Skeletal muscle tissue (tissue), 4 donors: ENCODE measurements around the gene APBB1. TPM values are rescaled to one million over a fixed set of nuclear protein-coding genes. Genes with fewer than 3 reads are reported as not detected.
A peak's percentile ranks its signal among the peaks of the same experiment; 100 is the strongest.

Experiments
- H3K27ac ChIP-seq: one replicate; pipeline ENCODE4 v1.7.0; 2013; ENCODE audit warnings: mild to moderate bottlenecking, low read depth, low read length, inconsistent platforms
- H3K27me3 ChIP-seq, 3 donors: one replicate each; pipeline ENCODE4 v1.7.0; 2013; ENCODE audit warnings: low read length in 3 of 3; ENCODE audit not compliant: control insufficient read depth in 3 of 3, insufficient read depth in 3 of 3
- H3K36me3 ChIP-seq, 3 donors: one replicate each; pipeline ENCODE4 v1.7.0; 2013; ENCODE audit warnings: low read length in 3 of 3; ENCODE audit not compliant: control insufficient read depth in 3 of 3, insufficient read depth in 3 of 3
- H3K4me1 ChIP-seq, 3 donors: one replicate each; pipeline ENCODE4 v1.7.0; 2013; ENCODE audit warnings: low read length in 3 of 3, mild to moderate bottlenecking in 3 of 3; ENCODE audit not compliant: control insufficient read depth in 3 of 3, insufficient read depth in 3 of 3
- H3K4me3 ChIP-seq, 3 donors: one replicate each; pipeline ENCODE4 v1.7.0; 2013; ENCODE audit warnings: low read length in 3 of 3
- H3K9ac ChIP-seq, 3 donors: one replicate each; pipeline ENCODE4 v1.7.0; 2013; ENCODE audit warnings: low read length in 3 of 3, mild to moderate bottlenecking in 3 of 3, moderate library complexity in 2 of 3, low read depth in 1 of 3
- H3K9me3 ChIP-seq, 3 donors: one replicate each; pipeline ENCODE4 v1.7.0; 2013; ENCODE audit warnings: low read length in 3 of 3; ENCODE audit not compliant: control insufficient read depth in 3 of 3
- total RNA-seq: library from RNA; depleted of rRNA; stranded (reverse); fragments of >200 nt; gene quantifications from one replicate; pipeline ENCODE4 v1.2.3, GENCODE V29; 2014
- donor health status: Osteomylitis.

The APBB1 gene
- total RNA-seq, 1 donor from 2014 or later = 28.7 TPM

GRCh38 chr11:6405052-6405667 is 13.7 kb downstream of the APBB1 start:
- Histone ChIP-seq H3K36me3 (peaks cover 17 to 29% (median 21%) of the 10 kb centered on the region in 3 donors), H3K4me3 (no peak overlapping the region), H3K9me3 (no peaks in the 10 kb centered on the region), H3K9ac (no peak overlapping the region), H3K4me1 (no peaks in the 10 kb centered on the region), H3K27me3 (no peaks in the 10 kb centered on the region), H3K27ac (no peak overlapping the region)

DNA sequence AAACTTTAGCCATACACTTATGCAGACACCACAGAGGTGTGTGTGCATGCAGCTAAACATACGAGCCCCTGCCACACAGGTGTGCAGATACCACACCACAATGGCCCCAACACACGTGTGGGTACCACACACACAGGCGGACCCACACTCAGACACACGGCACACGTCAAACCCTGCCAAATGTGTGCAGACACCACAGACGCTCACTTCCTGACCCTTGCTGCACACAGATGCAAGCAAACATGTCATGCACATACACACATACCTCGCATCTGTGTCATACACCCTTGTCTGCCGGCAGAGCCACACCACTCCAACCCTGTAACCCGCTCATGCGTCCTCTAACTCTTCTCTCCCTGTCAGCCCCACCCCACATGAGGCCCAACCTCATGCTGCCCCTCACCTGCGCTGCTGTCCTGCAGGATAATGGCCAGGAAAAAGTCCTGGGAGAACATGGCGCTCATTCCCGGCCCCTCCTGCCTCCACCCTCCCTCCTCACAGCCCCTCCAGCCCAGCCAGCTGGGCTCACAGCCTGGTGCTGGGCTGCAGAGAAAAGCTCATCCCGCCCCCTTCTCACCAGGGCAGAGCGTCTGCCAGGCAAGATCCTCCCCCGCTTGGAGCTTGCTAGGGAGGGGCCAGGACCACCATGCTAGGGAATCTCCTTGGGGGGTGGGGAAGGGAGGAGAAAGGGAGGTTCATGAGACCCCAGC is 14.4 kb downstream of the APBB1 start:
- peaks cover 16 to 23% (median 18%) of the 10 kb centered on the region in 3 donors for H3K36me3 ChIP-seq
- H3K9ac ChIP-seq = peak overlapping the region in 1 of 3 donors; percentile 25
- no peaks in the 10 kb centered on the region for H3K9me3 ChIP-seq

DNA sequence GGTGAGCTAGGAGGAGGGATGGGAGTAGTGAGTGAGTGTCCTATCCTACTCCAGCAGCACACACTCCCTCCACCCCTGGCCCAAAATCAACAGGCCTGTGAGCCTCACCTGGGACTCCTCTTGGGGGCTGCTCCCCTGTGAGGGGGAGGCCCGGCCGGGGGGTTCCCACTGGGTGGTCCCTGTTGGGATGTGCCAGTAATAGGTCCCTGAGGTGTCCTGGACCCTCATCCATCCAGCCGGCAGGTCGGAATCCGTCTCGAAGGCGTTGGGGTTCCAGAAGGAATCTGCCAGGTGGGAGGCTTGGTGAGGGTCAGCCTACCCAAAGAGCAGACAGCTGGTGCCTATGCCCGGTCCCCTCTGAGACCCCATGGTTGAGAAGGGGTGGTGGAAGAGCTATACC is 15.4 kb downstream of the APBB1 start:
- H3K36me3 ChIP-seq = peaks cover 15 to 19% (median 18%) of the 10 kb centered on the region in 3 donors
- peaks cover 0 to under 1% (median 0%) of the 10 kb centered on the region in 3 donors for H3K4me1 ChIP-seq
- no peak overlapping the region for H3K9ac ChIP-seq
- H3K27ac ChIP-seq = no peak overlapping the region
- no peaks in the 10 kb centered on the region for H3K27me3 ChIP-seq
- no peak overlapping the region for H3K4me3 ChIP-seq
- H3K9me3 ChIP-seq = no peaks in the 10 kb centered on the region

More for the DNA sequence above, 14.4 kb downstream of the APBB1 start:
- Histone ChIP-seq H3K27ac (no peak overlapping the region), H3K27me3 (no peaks in the 10 kb centered on the region), H3K4me1 (no peaks in the 10 kb centered on the region), H3K4me3 (no peak overlapping the region)

DNA sequence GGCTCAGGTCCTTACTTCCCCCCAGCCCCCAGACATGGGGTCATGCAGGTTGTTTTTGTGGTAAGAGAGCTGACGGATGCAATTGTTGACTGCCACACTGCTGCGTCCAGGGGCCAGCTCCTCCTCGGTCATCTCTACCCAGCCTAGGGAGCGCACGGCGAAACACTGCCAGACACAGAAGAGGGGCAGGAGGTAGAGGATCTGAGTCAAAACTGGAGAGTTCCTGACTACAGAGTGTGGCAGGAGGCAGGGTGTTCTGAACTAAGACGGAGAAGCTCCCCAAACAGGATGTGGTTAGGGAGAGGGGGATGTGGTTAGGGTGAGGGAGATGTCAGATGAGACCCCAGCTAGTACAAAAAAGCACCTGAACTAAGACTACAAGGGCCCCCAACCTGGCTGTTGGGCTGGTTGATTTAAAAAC is 16.3 kb downstream of the APBB1 start:
- no peak overlapping the region for H3K27ac ChIP-seq
- no peak overlapping the region for H3K9ac ChIP-seq
- peaks cover 18 to 28% (median 20%) of the 10 kb centered on the region in 3 donors for H3K36me3 ChIP-seq

DNA sequence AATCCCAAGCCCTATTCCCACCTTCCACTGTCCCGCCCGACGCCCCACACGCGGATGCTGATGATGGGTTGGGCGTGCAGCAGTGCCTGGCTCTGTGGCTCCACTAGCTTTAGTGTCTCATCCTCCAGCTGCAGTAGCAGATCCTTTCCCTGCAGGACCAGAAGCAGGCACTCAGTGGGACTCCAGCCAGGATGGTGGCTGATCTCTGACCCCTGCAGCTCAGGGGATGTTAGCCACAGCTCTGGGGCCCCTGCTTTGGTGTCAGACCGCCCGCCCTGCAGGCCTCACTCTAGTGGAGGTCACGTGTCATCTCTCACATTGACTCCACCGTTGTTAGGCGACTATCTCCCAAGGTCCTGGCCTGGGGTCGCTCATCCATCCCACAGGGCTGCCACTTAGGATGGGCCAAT is 16.8 kb downstream of the APBB1 start:
- H3K9me3 ChIP-seq = no peaks in the 10 kb centered on the region
- H3K36me3 ChIP-seq = peaks cover 18 to 31% (median 20%) of the 10 kb centered on the region in 3 donors
- peaks cover 2 to 9% (median 2%) of the 10 kb centered on the region in 3 donors for H3K4me1 ChIP-seq
- H3K9ac ChIP-seq = no peak overlapping the region
- H3K27me3 ChIP-seq = no peaks in the 10 kb centered on the region
- H3K4me3 ChIP-seq = no peak overlapping the region
- H3K27ac ChIP-seq = no peak overlapping the region

More for the DNA sequence above, 16.3 kb downstream of the APBB1 start:
- Histone ChIP-seq H3K4me1 (peaks cover 2 to 6% (median 2%) of the 10 kb centered on the region in 3 donors), H3K4me3 (no peak overlapping the region), H3K27me3 (no peaks in the 10 kb centered on the region), H3K9me3 (no peaks in the 10 kb centered on the region)

- H3K27me3 ChIP-seq = no peaks in the 10 kb centered on the region
- no peak overlapping the region for H3K4me3 ChIP-seq
- no peak overlapping the region for H3K27ac ChIP-seq
- H3K9ac ChIP-seq = no peak overlapping the region
- H3K36me3 ChIP-seq = peaks cover 18 to 34% (median 20%) of the 10 kb centered on the region in 3 donors
- H3K4me1 ChIP-seq = peaks cover 2 to 12% (median 2%) of the 10 kb centered on the region in 3 donors
- no peaks in the 10 kb centered on the region for H3K9me3 ChIP-seq
Measured at GRCh38 chr11:6401464-6401863, 17.4 kb downstream of the APBB1 start.

GRCh38 chr11:6400431-6401345 is 18.2 kb downstream of the APBB1 start:
- Histone ChIP-seq H3K4me1 (peaks cover 2 to 12% (median 2%) of the 10 kb centered on the region in 3 donors), H3K4me3 (no peak overlapping the region), H3K36me3 (peaks cover 18 to 34% (median 21%) of the 10 kb centered on the region in 3 donors), H3K9me3 (no peaks in the 10 kb centered on the region), H3K9ac (no peak overlapping the region), H3K27ac (no peak overlapping the region), H3K27me3 (no peaks in the 10 kb centered on the region)

DNA sequence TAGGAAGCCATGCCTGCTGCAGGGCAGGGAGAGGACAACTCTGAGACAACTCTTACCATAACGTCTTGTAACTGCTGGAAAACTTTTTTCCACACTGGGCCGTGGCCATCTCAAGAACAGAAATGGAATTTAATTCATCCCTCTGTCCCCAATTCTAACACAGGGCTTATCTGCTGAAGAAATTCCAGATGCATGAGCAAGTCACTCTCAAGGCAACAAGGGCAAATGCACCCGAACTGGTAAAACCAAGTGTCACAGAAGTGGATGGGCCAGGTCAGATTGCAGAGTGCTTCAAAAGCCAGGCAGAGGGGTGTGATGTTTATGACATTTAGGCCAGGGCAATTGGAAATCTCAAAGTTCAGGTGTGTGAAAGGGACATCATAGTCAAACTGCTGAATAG is 21.3 kb downstream of the APBB1 start:
- H3K36me3 ChIP-seq = peaks cover 31 to 45% (median 43%) of the 10 kb centered on the region in 3 donors

DNA sequence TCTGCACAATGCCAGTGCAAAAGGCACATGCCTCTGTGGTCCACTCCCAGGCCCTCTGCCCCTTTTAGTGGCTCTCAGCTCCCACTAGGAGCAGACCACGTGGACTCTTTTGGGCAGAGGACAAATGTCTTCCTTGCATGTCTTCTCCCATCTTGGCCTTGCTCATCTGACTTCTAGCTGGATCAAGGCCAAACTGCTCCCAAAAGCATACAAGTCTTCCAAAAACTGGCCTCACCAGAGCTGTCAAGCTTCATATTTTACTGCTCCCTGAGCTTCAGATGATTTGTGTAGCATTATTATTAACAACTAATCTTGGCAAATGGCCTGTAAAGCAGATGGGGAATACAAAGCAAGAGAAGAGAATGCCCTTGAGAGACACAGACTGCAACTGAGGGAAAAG is 21.7 kb downstream of the APBB1 start:
- Histone ChIP-seq H3K9ac (no peak overlapping the region), H3K9me3 (no peaks in the 10 kb centered on the region), H3K27me3 (no peaks in the 10 kb centered on the region), H3K4me1 (peaks cover 2 to 15% (median 6%) of the 10 kb centered on the region in 3 donors), H3K4me3 (no peak overlapping the region), H3K27ac (no peak overlapping the region), H3K36me3 (peaks cover 30 to 45% (median 43%) of the 10 kb centered on the region in 3 donors)

More for the DNA sequence above, 21.3 kb downstream of the APBB1 start:
- Histone ChIP-seq H3K4me3 (no peak overlapping the region), H3K9me3 (no peaks in the 10 kb centered on the region), H3K27ac (no peak overlapping the region), H3K27me3 (no peaks in the 10 kb centered on the region), H3K9ac (no peak overlapping the region), H3K4me1 (peaks cover 2 to 15% (median 6%) of the 10 kb centered on the region in 3 donors)
